ENCODE data around the gene PCBP3. TPM values are rescaled to one million over a fixed set of nuclear protein-coding genes. Genes with fewer than 3 reads are reported as not detected.

Gene PCBP3
- total RNA-seq, 1 experiment from 2014 or later = 3.7 TPM

DNA sequence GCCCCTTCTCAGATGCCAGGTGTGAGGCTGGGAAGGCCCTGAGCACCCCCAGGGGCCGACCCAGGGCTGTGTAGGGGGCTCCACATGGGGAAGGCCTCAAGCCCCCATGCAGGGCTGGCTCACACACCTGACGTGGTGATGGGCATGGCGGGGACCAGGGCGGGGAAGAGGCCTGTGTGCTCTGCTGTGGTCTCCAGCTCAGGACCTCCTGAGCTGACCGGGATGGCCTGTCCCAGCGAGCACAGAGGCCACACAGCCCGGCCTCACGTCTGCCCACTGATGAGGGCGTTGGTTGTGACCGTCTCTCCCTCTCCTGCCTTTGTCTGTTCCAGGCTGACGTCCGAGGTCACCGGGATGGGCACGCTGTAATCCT, 297.8 kb downstream of the PCBP3 start:
- BruUV-seq (replicated peaks) = no TSS peak
- no peaks in the 10 kb centered on the region for H3K4me1 Mint-ChIP-seq (ENCODE audit: insufficient read depth, unreplicated experiment)
- TF ChIP-seq, protein P1, sequence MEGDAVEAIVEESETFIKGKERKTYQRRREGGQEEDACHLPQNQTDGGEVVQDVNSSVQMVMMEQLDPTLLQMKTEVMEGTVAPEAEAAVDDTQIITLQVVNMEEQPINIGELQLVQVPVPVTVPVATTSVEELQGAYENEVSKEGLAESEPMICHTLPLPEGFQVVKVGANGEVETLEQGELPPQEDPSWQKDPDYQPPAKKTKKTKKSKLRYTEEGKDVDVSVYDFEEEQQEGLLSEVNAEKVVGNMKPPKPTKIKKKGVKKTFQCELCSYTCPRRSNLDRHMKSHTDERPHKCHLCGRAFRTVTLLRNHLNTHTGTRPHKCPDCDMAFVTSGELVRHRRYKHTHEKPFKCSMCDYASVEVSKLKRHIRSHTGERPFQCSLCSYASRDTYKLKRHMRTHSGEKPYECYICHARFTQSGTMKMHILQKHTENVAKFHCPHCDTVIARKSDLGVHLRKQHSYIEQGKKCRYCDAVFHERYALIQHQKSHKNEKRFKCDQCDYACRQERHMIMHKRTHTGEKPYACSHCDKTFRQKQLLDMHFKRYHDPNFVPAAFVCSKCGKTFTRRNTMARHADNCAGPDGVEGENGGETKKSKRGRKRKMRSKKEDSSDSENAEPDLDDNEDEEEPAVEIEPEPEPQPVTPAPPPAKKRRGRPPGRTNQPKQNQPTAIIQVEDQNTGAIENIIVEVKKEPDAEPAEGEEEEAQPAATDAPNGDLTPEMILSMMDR (IDR thresholded peaks at IDR 0.05; ENCODE audit: unreplicated experiment) = no peak
- intact Hi-C loops (cut with micrococcal nuclease) = no loop called here
- CTCF ChIA-PET = no interaction called here
- no peak overlapping the region for H3K27ac Mint-ChIP-seq (ENCODE audit: low read depth, unreplicated experiment)
- POLR2A ChIA-PET = no interaction called here
- H3K36me3 Mint-ChIP-seq (ENCODE audit: insufficient read depth, unreplicated experiment) = no peaks in the 10 kb centered on the region
- no peak overlapping the region for H3K4me3 Mint-ChIP-seq (ENCODE audit: unreplicated experiment)
- H3K9me3 Mint-ChIP-seq (ENCODE audit: unreplicated experiment) = no peaks in the 10 kb centered on the region
- no peak for DNase-seq (ENCODE audit: unreplicated experiment)
- peaks cover 24% of the 10 kb centered on the region for H3K27me3 Mint-ChIP-seq (ENCODE audit: insufficient read depth, unreplicated experiment)

DNA sequence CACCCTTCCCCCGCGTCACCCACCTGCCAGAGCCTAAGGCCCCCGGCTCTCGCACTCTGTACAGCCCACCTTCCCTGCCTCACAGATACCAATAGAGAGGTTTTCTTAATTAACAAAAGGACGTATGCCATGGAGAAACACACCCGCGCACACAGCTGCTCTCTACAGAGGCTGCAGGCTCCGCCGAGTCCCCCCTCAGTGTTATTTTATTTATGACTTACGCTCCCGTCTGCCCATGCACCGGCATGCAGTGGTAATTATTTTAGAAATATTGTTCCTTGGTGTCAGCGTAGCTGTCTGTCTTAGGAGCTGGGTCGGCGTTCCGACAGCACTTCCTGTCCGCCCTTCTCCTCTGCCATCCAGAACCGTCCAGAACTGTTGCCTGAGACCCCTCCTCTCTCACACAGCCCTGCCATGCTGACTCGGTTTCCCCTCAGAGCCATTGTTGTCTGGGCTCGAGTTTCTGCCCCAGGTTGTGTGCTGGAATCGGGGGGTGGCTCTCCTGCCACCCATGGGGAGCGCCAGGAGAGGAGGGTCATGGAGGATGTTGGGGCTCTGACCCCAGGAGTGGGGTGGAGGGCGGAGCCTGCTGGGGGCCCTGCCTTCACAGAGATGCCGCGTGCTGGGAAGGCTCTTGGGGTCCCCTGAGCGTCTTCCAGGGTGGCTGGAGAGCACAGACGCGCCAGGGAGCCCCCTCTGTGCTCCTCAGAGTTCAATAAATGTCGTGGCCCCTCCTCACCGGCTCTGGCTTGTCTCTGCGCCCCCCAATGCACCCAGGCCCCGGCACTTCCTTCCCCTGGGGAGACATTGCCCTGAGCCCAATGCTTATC, 298.4 kb downstream of the PCBP3 start:
- no peak overlapping the region for H3K27ac Mint-ChIP-seq (ENCODE audit: low read depth, unreplicated experiment)
- intact Hi-C loops (cut with micrococcal nuclease) = no loop called here
- H3K27me3 Mint-ChIP-seq (ENCODE audit: insufficient read depth, unreplicated experiment) = peaks cover 19% of the 10 kb centered on the region
- H3K9me3 Mint-ChIP-seq (ENCODE audit: unreplicated experiment) = no peaks in the 10 kb centered on the region
- H3K36me3 Mint-ChIP-seq (ENCODE audit: insufficient read depth, unreplicated experiment) = no peaks in the 10 kb centered on the region
- no peaks in the 10 kb centered on the region for H3K4me1 Mint-ChIP-seq (ENCODE audit: insufficient read depth, unreplicated experiment)
- ChIA-PET CTCF (no interaction called here), POLR2A (no interaction called here)
- no TSS peak for BruUV-seq (replicated peaks)
- no peak overlapping the region for H3K4me3 Mint-ChIP-seq (ENCODE audit: unreplicated experiment)
- TF ChIP-seq, protein P1 (IDR thresholded peaks at IDR 0.05; ENCODE audit: unreplicated experiment) = no peak
- DNase-seq (ENCODE audit: unreplicated experiment) = no peak

DNA sequence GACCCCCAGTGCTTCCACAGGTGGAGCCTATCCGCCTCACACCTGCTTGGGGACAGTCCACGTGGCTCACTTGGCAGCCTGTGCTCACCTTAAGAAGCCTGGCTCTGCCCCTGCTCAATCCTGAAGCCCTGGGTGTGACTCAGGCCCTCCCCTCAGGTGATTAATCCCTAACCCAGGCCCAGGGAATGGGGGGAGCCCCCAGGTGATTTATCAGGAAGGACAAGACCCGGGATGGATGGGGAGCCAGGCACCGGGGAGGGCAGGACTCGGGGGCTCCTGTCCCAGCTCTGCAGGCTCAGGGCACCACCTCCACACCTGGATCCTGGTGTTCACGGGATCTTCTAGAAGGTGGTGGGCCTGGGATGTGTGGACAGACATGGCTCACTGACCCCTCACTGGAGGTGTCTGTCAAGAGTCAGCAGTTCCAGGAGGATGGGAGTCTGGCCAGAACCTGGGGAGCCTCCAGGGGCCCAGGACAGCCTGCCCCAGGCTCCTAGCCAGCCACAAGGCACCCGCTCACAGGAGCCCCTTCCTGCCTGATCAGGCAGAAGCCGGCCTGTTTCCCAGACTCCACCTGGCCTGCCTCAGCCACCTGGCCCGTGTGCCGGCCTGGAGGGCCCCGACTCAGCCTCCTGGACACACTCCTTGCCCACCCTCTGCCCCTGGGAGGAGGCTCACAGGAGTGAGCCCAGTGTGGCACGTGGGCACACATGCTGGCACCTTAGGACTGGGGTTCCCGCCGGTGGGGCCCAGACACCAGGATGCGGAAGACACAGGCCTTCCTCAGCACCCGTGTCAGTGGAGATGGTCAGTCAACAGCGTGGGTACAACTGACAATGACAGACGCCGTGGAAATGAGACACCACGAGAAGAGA, 299.5 kb downstream of the PCBP3 start:
- Mint-ChIP-seq H3K4me1 (ENCODE audit: insufficient read depth, unreplicated experiment) (no peaks in the 10 kb centered on the region), H3K36me3 (ENCODE audit: insufficient read depth, unreplicated experiment) (no peaks in the 10 kb centered on the region), H3K27ac (ENCODE audit: low read depth, unreplicated experiment) (no peak overlapping the region), H3K4me3 (ENCODE audit: unreplicated experiment) (no peak overlapping the region), H3K9me3 (ENCODE audit: unreplicated experiment) (no peaks in the 10 kb centered on the region), H3K27me3 (ENCODE audit: insufficient read depth, unreplicated experiment) (peaks cover 19% of the 10 kb centered on the region)
- TF ChIP-seq, protein P1 (IDR thresholded peaks at IDR 0.05; ENCODE audit: unreplicated experiment) = no peak
- intact Hi-C loops (cut with micrococcal nuclease) = no loop called here
- CTCF ChIA-PET = no interaction called here
- no TSS peak for BruUV-seq (replicated peaks)
- POLR2A ChIA-PET = no interaction called here
- DNase-seq (ENCODE audit: unreplicated experiment) = no peak
